OCI-LY3 (cell line): ENCODE data around the gene BCOR.

ENCODE experiments used
- H2AFZ ChIP-seq: fragments of 200-600, 300-600 bp; shearing (Covaris generic); 2 replicates; pipeline ENCODE4 v1.6.0; 2014; ENCODE audit warnings: antibody characterized with exemption, low read depth, low read length
- H3K27ac ChIP-seq: fragments of 200-600, 300-600 bp; sonication (generic); 2 replicates; pipeline ENCODE4 v1.5.1; 2014; ENCODE audit warnings: mild to moderate bottlenecking, low read length, moderate library complexity, mixed read lengths
- H3K27me3 ChIP-seq: fragments of 200-600, 300-600 bp; sonication (generic); 2 replicates; pipeline ENCODE4 v1.6.1; 2014; ENCODE audit warnings: low read depth, low read length, mixed read lengths
- H3K36me3 ChIP-seq: fragments of 200-600, 300-600 bp; sonication (generic); replicated peaks from 2 replicates; pipeline ENCODE3; 2014; ENCODE audit warnings: low read depth, low read length, mixed read lengths
- H3K4me1 ChIP-seq: fragments of 300-600, 200-600 bp; sonication (generic); 2 replicates; pipeline ENCODE4 v1.6.1; 2014; ENCODE audit warnings: low read length, mixed read lengths
- H3K4me2 ChIP-seq: fragments of 200-600, 300-600 bp; sonication (generic); 2 replicates; pipeline ENCODE4 v1.6.1; 2014; ENCODE audit warnings: low read length, mixed read lengths
- H3K4me3 ChIP-seq: fragments of 300-600, 200-600 bp; sonication (generic); 2 replicates; pipeline ENCODE4 v1.5.1; 2014; ENCODE audit warnings: antibody characterized with exemption, mild to moderate bottlenecking, low read length, moderate library complexity
- H3K79me2 ChIP-seq: fragments of 300-600, 200-600 bp; shearing (Covaris generic); 2 replicates; pipeline ENCODE4 v1.6.1; 2014; ENCODE audit warnings: mild to moderate bottlenecking, low read length, mixed read lengths
- H3K9ac ChIP-seq: fragments of 300-600, 200-600 bp; shearing (Covaris generic); 2 replicates; pipeline ENCODE4 v1.6.0; 2014; ENCODE audit warnings: mild to moderate bottlenecking, low read length, moderate library complexity
- H3K9me3 ChIP-seq: fragments of 200-600, 300-600 bp; shearing (Covaris generic); 2 replicates; pipeline ENCODE4 v1.6.1; 2014; ENCODE audit warnings: low read length, mixed read lengths; ENCODE audit not compliant: insufficient read depth
- H4K20me1 ChIP-seq: fragments of 200-600, 300-600 bp; sonication (generic); 2 replicates; pipeline ENCODE4 v1.6.1; 2016; ENCODE audit warnings: low read length, mixed read lengths; ENCODE audit not compliant: insufficient read depth
- CTCF ChIP-seq: fragments of 200-600, 300-600 bp; sonication (generic); IDR thresholded peaks from 2 replicates; pipeline ENCODE4 v1.5.1; 2014; ENCODE audit warnings: antibody characterized with exemption, low read length, low read depth
- EZH2phosphoT487 ChIP-seq: fragments of 200-600 bp; shearing (Covaris generic); IDR thresholded peaks from 2 replicates; pipeline ENCODE4 v1.6.1; 2018; ENCODE audit warnings: antibody characterized with exemption, mixed run types, low read depth

The BCOR gene

DNA sequence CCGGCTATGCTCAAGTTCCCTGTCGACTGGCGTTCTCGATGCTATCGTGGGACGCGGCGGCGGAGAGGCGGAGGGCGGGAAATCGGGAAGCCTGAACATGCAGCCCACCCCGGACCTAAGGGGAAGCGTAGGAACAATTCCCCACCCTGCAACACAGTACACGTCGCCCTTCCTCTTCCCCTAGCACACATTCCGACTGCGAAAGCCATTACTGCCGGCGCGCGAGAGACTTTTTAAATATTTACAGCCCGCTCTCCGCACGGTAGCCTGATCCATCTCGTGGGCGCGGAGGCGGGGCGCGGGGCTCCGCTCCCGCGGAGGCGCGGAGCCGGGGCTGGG lies 48.1 kb upstream of the BCOR start:
- Histone ChIP-seq H3K9ac (no peak overlapping the region), H3K36me3 (no peaks in the 10 kb centered on the region), H3K4me3 (no peak overlapping the region), H3K4me1 (peaks cover 16% of the 10 kb centered on the region), H3K9me3 (no peaks in the 10 kb centered on the region), H4K20me1 (no peaks in the 10 kb centered on the region), H3K4me2 (no peak overlapping the region), H3K27ac (no peak overlapping the region), H3K79me2 (no peaks in the 10 kb centered on the region), H2AFZ (no peak overlapping the region), H3K27me3 (no peaks in the 10 kb centered on the region)
- TF ChIP-seq CTCF: no peak

DNA sequence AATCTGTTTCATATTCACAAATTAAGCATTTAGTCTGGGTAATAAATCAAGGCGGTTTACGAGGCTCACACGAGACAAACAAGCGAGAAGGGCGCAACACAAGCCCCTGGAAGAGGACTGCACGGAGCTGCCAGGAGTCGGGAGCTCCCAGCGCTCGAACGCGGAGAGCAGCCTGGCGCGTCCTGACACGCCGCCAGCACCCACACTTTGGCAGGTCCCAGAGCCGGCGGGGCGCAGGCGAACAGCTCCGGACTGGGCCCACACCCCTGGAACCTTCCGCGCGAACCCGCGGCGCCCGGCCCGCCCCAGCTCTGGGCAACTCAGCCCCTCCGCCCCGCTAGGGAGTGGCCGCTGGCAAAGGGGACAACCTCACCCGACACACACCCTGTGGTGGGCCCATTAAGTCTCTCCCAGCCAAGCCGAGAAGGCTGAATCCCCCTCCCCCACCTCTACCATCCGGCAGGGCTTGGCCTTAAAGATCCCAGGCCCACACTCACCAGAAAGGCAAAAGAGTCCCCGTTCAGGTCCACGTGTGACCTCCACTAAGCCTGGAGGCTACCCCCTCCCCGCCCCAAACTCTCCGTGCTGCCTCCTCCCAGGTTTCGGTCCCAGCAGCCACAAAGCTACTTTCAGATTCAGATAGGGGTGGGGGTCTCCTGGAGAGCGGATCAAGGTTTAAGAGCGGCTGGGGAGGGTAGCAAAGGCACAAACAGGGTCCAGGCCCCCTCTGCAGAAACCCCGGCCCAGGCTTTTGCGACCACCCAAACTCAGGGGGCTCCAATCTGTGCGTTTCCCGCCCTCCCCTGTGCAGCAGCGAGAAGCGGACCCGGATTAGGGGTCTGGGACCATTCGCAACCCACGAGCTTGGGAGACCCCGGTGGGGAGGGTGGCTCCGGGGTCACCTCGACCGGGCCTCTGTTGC lies 47.5 kb upstream of the BCOR start:
- no peaks in the 10 kb centered on the region for H3K9me3 ChIP-seq

GRCh38 chrX:40144576-40144975 lies 46.8 kb upstream of the BCOR start:
- H3K79me2 ChIP-seq: no peaks in the 10 kb centered on the region
- H3K4me2 ChIP-seq: no peak overlapping the region
- H3K4me3 ChIP-seq: no peak overlapping the region
- H2AFZ ChIP-seq: no peak overlapping the region
- no peaks in the 10 kb centered on the region for H3K9me3 ChIP-seq
- H3K4me1 ChIP-seq: peaks cover 7% of the 10 kb centered on the region
- no peak overlapping the region for H3K9ac ChIP-seq
- TF ChIP-seq CTCF (no peak), EZH2phosphoT487 (no peak)
- H3K27me3 ChIP-seq: no peaks in the 10 kb centered on the region
- no peak overlapping the region for H3K27ac ChIP-seq
- no peaks in the 10 kb centered on the region for H3K36me3 ChIP-seq
- H4K20me1 ChIP-seq: no peaks in the 10 kb centered on the region

More for the DNA sequence above, 47.5 kb upstream of the BCOR start:
- Histone ChIP-seq H3K4me3 (no peak overlapping the region), H3K4me1 (peaks cover 10% of the 10 kb centered on the region), H2AFZ (no peak overlapping the region), H3K79me2 (no peaks in the 10 kb centered on the region), H3K9ac (no peak overlapping the region), H3K36me3 (no peaks in the 10 kb centered on the region), H3K27ac (no peak overlapping the region), H4K20me1 (no peaks in the 10 kb centered on the region), H3K27me3 (no peaks in the 10 kb centered on the region), H3K4me2 (no peak overlapping the region)
- TF ChIP-seq EZH2phosphoT487 (no peak), CTCF (no peak)

DNA sequence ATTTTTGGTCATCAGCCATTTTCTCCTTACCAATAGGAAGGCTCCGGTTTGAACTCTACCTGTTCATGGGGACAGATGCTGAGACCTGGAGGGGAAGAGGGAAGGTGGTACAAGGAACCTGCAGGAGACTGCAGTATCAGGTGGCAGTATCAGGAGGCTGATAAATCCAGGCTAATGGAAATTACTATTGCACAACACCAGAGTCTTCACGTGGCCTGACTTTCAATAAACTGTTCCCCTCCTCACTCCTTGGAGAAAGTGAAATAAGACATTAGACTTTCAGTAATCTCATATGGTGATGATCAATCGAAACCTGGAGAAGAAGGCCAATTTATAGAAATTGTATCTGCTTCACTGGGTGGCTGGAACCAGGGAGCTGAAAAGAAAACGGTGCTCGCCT lies 46.2 kb upstream of the BCOR start:
- Histone ChIP-seq H3K4me2 (no peak overlapping the region), H3K4me3 (no peak overlapping the region)

More for the DNA sequence above, 46.2 kb upstream of the BCOR start:
- Histone ChIP-seq H3K4me1 (peaks cover 7% of the 10 kb centered on the region), H2AFZ (no peak overlapping the region), H3K79me2 (no peaks in the 10 kb centered on the region), H3K9ac (no peak overlapping the region), H3K27ac (no peak overlapping the region), H3K27me3 (no peaks in the 10 kb centered on the region), H4K20me1 (no peaks in the 10 kb centered on the region), H3K36me3 (no peaks in the 10 kb centered on the region), H3K9me3 (no peaks in the 10 kb centered on the region)
- no peak for TF ChIP-seq EZH2phosphoT487
- TF ChIP-seq CTCF: no peak
